SU-DHL-6 (cell line): Measurements from ENCODE around the gene ARRDC1.

ENCODE experiments used
- H2AFZ ChIP-seq: fragments of 200-600 bp; sonication (generic); 2 replicates; pipeline ENCODE4 v1.6.1; 2014; ENCODE audit warnings: low read depth, mild to moderate bottlenecking, moderate library complexity, mixed read lengths, antibody characterized with exemption, low read length; ENCODE audit not compliant: severe bottlenecking
- H3F3A ChIP-seq: fragments of 200-600 bp; shearing (Covaris generic); 2 replicates; pipeline ENCODE4 v1.6.0; 2016; ENCODE audit warnings: antibody characterized with exemption, mild to moderate bottlenecking; ENCODE audit not compliant: insufficient read depth
- H3K27ac ChIP-seq: fragments of 200-600 bp; sonication (generic); 2 replicates; pipeline ENCODE4 v1.5.1; 2016; ENCODE audit warnings: low read depth, mild to moderate bottlenecking, low read length, moderate library complexity, mixed read lengths
- H3K27me3 ChIP-seq: fragments of 200-600 bp; sonication (generic), shearing (Covaris generic); 2 replicates; pipeline ENCODE4 v1.6.0; 2014; ENCODE audit warnings: mild to moderate bottlenecking, low read length
- H3K36me3 ChIP-seq: fragments of 200-600 bp; sonication (generic); 2 replicates; pipeline ENCODE4 v1.6.1; 2014; ENCODE audit warnings: mild to moderate bottlenecking, low read length, mixed read lengths
- H3K4me2 ChIP-seq: fragments of 300-600, 200-600 bp; shearing (Covaris generic), sonication (generic); 2 replicates; pipeline ENCODE4 v1.6.0; 2014; ENCODE audit warnings: low read length, low read depth, mild to moderate bottlenecking; ENCODE audit not compliant: poor library complexity, severe bottlenecking
- H3K4me3 ChIP-seq: fragments of 200-600 bp; sonication (generic); 2 replicates; pipeline ENCODE4 v1.5.1; 2014; ENCODE audit warnings: antibody characterized with exemption, low read length, mild to moderate bottlenecking, mixed read lengths; ENCODE audit not compliant: insufficient read depth, poor library complexity, severe bottlenecking
- H3K79me2 ChIP-seq: fragments of 200-600 bp; sonication (generic); 2 replicates; pipeline ENCODE4 v1.6.1; 2014; ENCODE audit warnings: mild to moderate bottlenecking, low read length, moderate library complexity; ENCODE audit not compliant: insufficient read depth
- H3K9ac ChIP-seq: fragments of 200-600 bp; sonication (generic); 2 replicates; pipeline ENCODE4 v1.7.0; 2014; ENCODE audit warnings: mild to moderate bottlenecking, low read length
- H3K9me2 ChIP-seq: fragments of 200-600 bp; sonication (generic); replicated peaks from 2 replicates; pipeline ENCODE4 v1.6.1; 2014; ENCODE audit warnings: low read length; ENCODE audit not compliant: insufficient read depth
- H3K9me3 ChIP-seq: fragments of 200-600 bp; sonication (generic); 2 replicates; pipeline ENCODE4 v1.6.1; 2014; ENCODE audit warnings: low read length, mixed read lengths; ENCODE audit not compliant: insufficient read depth
- H4K20me1 ChIP-seq: fragments of 200-600 bp; sonication (generic); 2 replicates; pipeline ENCODE4 v1.6.1; 2014; ENCODE audit warnings: low read depth, mild to moderate bottlenecking, antibody characterized with exemption, low read length, moderate library complexity, mixed read lengths
- CTCF ChIP-seq: fragments of 200-600 bp; sonication (generic); IDR thresholded peaks from one replicate; pipeline ENCODE4 v1.5.1; 2017; ENCODE audit warnings: antibody characterized with exemption, mild to moderate bottlenecking, low read length, moderate library complexity; ENCODE audit not compliant: insufficient read depth, poor library complexity, severe bottlenecking
- EZH2phosphoT487 ChIP-seq: fragments of 200-600 bp; sonication (generic), shearing (Covaris generic); conservative IDR thresholded peaks from 2 replicates; pipeline ENCODE4 v1.6.1; 2018; ENCODE audit warnings: mild to moderate bottlenecking, antibody characterized with exemption, low read length, moderate library complexity, mixed read lengths

ARRDC1 gene

GRCh38 chr9:137632230-137633161 lies 27.0 kb downstream of the ARRDC1 start:
- Histone ChIP-seq H3K27me3 (no peaks in the 10 kb centered on the region), H2AFZ (no peak overlapping the region), H3K36me3 (no peaks in the 10 kb centered on the region), H3K9me3 (no peaks in the 10 kb centered on the region), H4K20me1 (no peaks in the 10 kb centered on the region), H3K4me3 (no peak overlapping the region), H3K79me2 (peaks cover 89% of the 10 kb centered on the region), H3K9me2 (no peaks in the 10 kb centered on the region), H3K27ac (no peak overlapping the region), H3K4me2 (no peak overlapping the region), H3F3A (peaks cover 4% of the 10 kb centered on the region; the same call in 1 of the 2 replicates), H3K9ac (no peak overlapping the region)
- TF ChIP-seq CTCF (no peak), EZH2phosphoT487 (no peak)

DNA sequence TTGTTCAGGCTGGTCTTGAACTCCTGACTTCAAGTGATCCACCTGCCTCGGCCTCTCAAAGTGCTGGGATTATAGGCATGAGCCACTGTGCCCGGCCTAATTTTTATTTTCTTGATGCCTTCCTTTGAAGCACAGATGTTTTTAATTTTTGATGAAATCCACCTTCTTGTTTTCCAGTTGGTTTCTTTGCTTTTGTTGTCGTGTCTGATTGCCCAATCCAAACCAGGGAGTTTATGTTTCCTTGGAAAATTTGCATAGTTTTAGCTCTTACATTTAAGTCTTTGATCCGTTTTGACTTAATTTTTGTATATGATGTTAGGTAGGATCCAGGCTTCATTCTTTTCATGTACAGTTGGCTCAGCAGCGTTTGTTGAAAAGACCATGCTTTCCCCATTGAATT lies 28.5 kb downstream of the ARRDC1 start:
- Histone ChIP-seq H3K9ac (no peak overlapping the region), H3K79me2 (peaks cover 89% of the 10 kb centered on the region), H2AFZ (no peak overlapping the region), H3K4me2 (no peak overlapping the region), H3F3A (peaks cover 4% of the 10 kb centered on the region; the same call in 1 of the 2 replicates), H3K9me2 (no peaks in the 10 kb centered on the region), H3K9me3 (no peaks in the 10 kb centered on the region), H3K4me3 (no peak overlapping the region), H3K27ac (no peak overlapping the region), H4K20me1 (no peaks in the 10 kb centered on the region), H3K36me3 (no peaks in the 10 kb centered on the region), H3K27me3 (no peaks in the 10 kb centered on the region)
- TF ChIP-seq CTCF (no peak), EZH2phosphoT487 (no peak)

GRCh38 chr9:137638680-137639079 lies 33.2 kb downstream of the ARRDC1 start:
- H3K27ac ChIP-seq, result no peak overlapping the region
- TF ChIP-seq CTCF (no peak), EZH2phosphoT487 (no peak)

More at GRCh38 chr9:137638680-137639079, 33.2 kb downstream of the ARRDC1 start:
- Histone ChIP-seq H4K20me1 (no peaks in the 10 kb centered on the region), H3K9me3 (no peaks in the 10 kb centered on the region), H3K9ac (peak overlapping the region; percentile 22; the same call in 1 of the 2 replicates), H3K27me3 (no peaks in the 10 kb centered on the region), H3K4me3 (peak overlapping the region; percentile 15), H3K4me2 (peak overlapping the region; percentile 74), H3K36me3 (no peaks in the 10 kb centered on the region), H3F3A (peaks cover 8% of the 10 kb centered on the region; the same call in 1 of the 2 replicates), H2AFZ (no peak overlapping the region), H3K79me2 (peaks cover 90% of the 10 kb centered on the region), H3K9me2 (no peaks in the 10 kb centered on the region)
